GM18951 (cell line): Measurements from ENCODE around the gene PREX1.

Experiments
- POLR2A ChIP-seq: IDR thresholded peaks from 4 replicates; pipeline ENCODE4 v1.6.1; 2011; ENCODE audit warnings: mild to moderate bottlenecking; ENCODE audit not compliant: insufficient read length, insufficient read depth; ENCODE audit errors: extremely low read depth
- in situ Hi-C: fragments of 300-500 bp; cut with MboI; formaldehyde crosslinking; loops from one replicate; pipeline ENCODE4 v1.12.0; 2022; ENCODE audit warnings: low sequenced_read_pairs, mixed read lengths, inconsistent platforms; ENCODE audit not compliant: unreplicated experiment

Gene PREX1

GRCh38 chr20:48632017-48632824 is 195.6 kb downstream of the PREX1 start:
- no peak for TF ChIP-seq POLR2A
- in situ Hi-C loops = no loop called here

- in situ Hi-C loops = no loop called here
- no peak for TF ChIP-seq POLR2A
Measured at GRCh38 chr20:48631114-48632016, 196.4 kb downstream of the PREX1 start.

- TF ChIP-seq POLR2A = no peak
- in situ Hi-C loops = no loop called here
Measured at GRCh38 chr20:48630342-48631075, 197.3 kb downstream of the PREX1 start.

- no peak for TF ChIP-seq POLR2A
- in situ Hi-C loops = no loop called here
Measured at GRCh38 chr20:48629960-48630315, 197.9 kb downstream of the PREX1 start.

- TF ChIP-seq POLR2A = no peak
- in situ Hi-C loops = no loop called here
Measured at GRCh38 chr20:48629069-48629959, 198.5 kb downstream of the PREX1 start.

- in situ Hi-C loops = no loop called here
- no peak for TF ChIP-seq POLR2A
Measured at GRCh38 chr20:48627737-48628128, 200.1 kb downstream of the PREX1 start.

GRCh38 chr20:48626938-48627736 is 200.7 kb downstream of the PREX1 start:
- no peak for TF ChIP-seq POLR2A
- in situ Hi-C loops = no loop called here

- in situ Hi-C loops = no loop called here
- no peak for TF ChIP-seq POLR2A
Measured at GRCh38 chr20:48626226-48626937, 201.4 kb downstream of the PREX1 start.

- TF ChIP-seq POLR2A = no peak
- in situ Hi-C loops = no loop called here
Measured at GRCh38 chr20:48625136-48625900, 202.5 kb downstream of the PREX1 start.

GRCh38 chr20:48624315-48625020 is 203.3 kb downstream of the PREX1 start:
- TF ChIP-seq POLR2A = no peak
- in situ Hi-C loops = loop anchor here (25.0 kb wide), 1 partner anchor 937 kb away; no protein-coding TSS in a partner anchor

GRCh38 chr20:48623906-48624265 is 203.9 kb downstream of the PREX1 start:
- in situ Hi-C loops = loop anchor here (25.0 kb wide), 1 partner anchor 937 kb away; no protein-coding TSS in a partner anchor
- no peak for TF ChIP-seq POLR2A
